Measurements from ENCODE around the gene DGLUCY. TPM values are rescaled to one million over a fixed set of nuclear protein-coding genes. Genes with fewer than 3 reads are reported as not detected.

DGLUCY gene
- total and polyA plus RNA-seq, 2 donors (not counting 1 experiment from before 2014, with no cell fraction given): 91.5 to 103 TPM

DNA sequence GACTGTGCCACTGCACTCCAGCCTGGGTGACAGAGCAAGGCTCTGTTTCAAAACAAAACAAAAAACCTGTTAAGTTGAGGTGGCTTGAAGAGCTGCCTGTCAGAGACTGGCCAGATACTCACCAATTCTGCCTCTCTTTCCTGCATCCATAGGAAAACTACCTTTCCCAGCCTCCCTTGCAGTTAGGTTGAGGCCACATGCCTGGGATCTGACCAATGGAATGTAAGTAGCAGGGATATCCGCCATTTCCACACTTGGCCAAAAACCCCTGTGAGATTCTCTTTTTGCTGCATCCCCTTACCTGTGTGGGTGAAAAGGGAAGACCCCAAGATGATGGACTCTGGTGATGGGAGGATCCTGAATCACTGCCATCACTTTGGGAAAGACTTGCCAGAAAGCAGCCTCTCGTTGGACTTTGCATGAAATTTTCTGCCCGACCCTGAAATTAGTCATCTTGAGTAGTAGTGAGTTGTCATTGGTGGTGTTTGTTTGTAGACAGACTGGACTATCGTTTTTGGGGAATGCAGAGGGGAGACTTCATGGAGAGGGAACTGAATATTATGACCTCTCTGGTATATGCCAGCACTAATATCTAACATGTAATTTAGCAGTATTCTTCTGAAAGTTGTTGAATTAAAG is 116.6 kb downstream of the DGLUCY start:
- POLR2A ChIA-PET: interaction anchor here (1.9 to 2.1 kb wide), 2 partner anchors 13 to 19 kb away, joined by 8 to 9 read pairs; no protein-coding TSS in a partner anchor
- Mint-ChIP-seq H3K27me3 (no peaks in the 10 kb centered on the region), H3K4me1 (peaks cover 68% of the 10 kb centered on the region), H3K9me3 (ENCODE audit: insufficient read depth) (no peaks in the 10 kb centered on the region), H3K4me3 (no peak overlapping the region), H3K27ac (peak overlapping the region; percentile 18)
- intact Hi-C loops (cut with micrococcal nuclease): no loop called here
- WGBS (ENCODE audit: insufficient coverage): 69% methylated on average over 2 of the region's 4 CpGs
- peak overlapping the region; percentile 50 for H3K4me2 ChIP-seq (replicated peaks; ENCODE audit: low read depth, low read length, poor library complexity, severe bottlenecking)
- H4K20me1 ChIP-seq (ENCODE audit: control insufficient read depth, insufficient read depth, low read length, poor library complexity, severe bottlenecking): no peaks in the 10 kb centered on the region
- DNase-seq (no peak), ATAC-seq (ENCODE audit: low read depth) (no peak)
- CTCF ChIA-PET: interaction anchor here (0.8 to 2.2 kb wide), 2 partner anchors 13 to 54 kb away, joined by 3 to 11 read pairs; partner anchors contain the start of gene GPR68
- H3K4me3 ChIP-seq (ENCODE audit: control extremely low read depth in 1 of 5, extremely low read depth in 1 of 5, insufficient read depth in 1 of 5, low read depth in 2 of 5, low read length in 4 of 5): no peak overlapping the region
- TF ChIP-seq CTCF (IDR thresholded peaks at IDR 0.05) (no peak), EZH2 (IDR thresholded peaks at IDR 0.05; ENCODE audit: borderline replicate concordance, insufficient read depth, low read depth, low read length, poor library complexity, severe bottlenecking) (no peak)
- H2AFZ ChIP-seq (ENCODE audit: insufficient read depth, low read depth, low read length, poor library complexity, severe bottlenecking): no peak overlapping the region
- H3K27ac ChIP-seq (ENCODE audit: low read length in 2 of 2): peak overlapping the region; percentile 5 to 25
- peaks cover 70 to 73% of the 10 kb centered on the region in 2 donors for H3K4me1 ChIP-seq (ENCODE audit: control insufficient read depth in 2 of 2, insufficient read depth in 2 of 2, low read length in 2 of 2)
- H3K27me3 ChIP-seq (replicated peaks in 1 of 4; ENCODE audit: control extremely low read depth in 1 of 4, control insufficient read depth in 3 of 4, insufficient read depth in 4 of 4, low read length in 3 of 4): no peaks in the 10 kb centered on the region
- peaks cover 0 to 2% of the 10 kb centered on the region in 2 experiments for H3K36me3 ChIP-seq (replicated peaks in 1 of 2; ENCODE audit: control extremely low read depth in 1 of 2, control insufficient read depth in 1 of 2, extremely low read depth in 1 of 2, insufficient read depth in 2 of 2, low read length in 1 of 2)
- no peak overlapping the region for H3K9ac ChIP-seq (ENCODE audit: low read length)
- peaks cover 0 to 6% (median 4%) of the 10 kb centered on the region in 3 donors for H3K9me3 ChIP-seq (ENCODE audit: control extremely low read depth in 1 of 3, control insufficient read depth in 2 of 3, insufficient read depth in 1 of 3, low read length in 2 of 3)
- peaks cover 5% of the 10 kb centered on the region for H3K79me2 ChIP-seq (ENCODE audit: control insufficient read depth, insufficient read depth, low read length)

GRCh38 chr14:91231446-91231845 is 117.6 kb downstream of the DGLUCY start:
- no CpG with 5 or more reads among the region's 3 CpGs for WGBS (ENCODE audit: insufficient coverage)
- H3K27ac ChIP-seq (ENCODE audit: low read length in 2 of 2): no peak overlapping the region
- intact Hi-C loops (cut with micrococcal nuclease): no loop called here
- no peak for DNase-seq
- POLR2A ChIA-PET: no interaction called here
- CTCF ChIA-PET: no interaction called here
- H3K79me2 ChIP-seq (ENCODE audit: control insufficient read depth, insufficient read depth, low read length): peaks cover 5% of the 10 kb centered on the region
- no peak overlapping the region for H2AFZ ChIP-seq (ENCODE audit: insufficient read depth, low read depth, low read length, poor library complexity, severe bottlenecking)
- Mint-ChIP-seq H3K27me3 (no peaks in the 10 kb centered on the region), H3K9me3 (ENCODE audit: insufficient read depth) (no peaks in the 10 kb centered on the region), H3K27ac (no peak overlapping the region), H3K4me3 (no peak overlapping the region), H3K4me1 (peaks cover 62% of the 10 kb centered on the region)
- H3K4me2 ChIP-seq (replicated peaks; ENCODE audit: low read depth, low read length, poor library complexity, severe bottlenecking): no peak overlapping the region
- no peaks in the 10 kb centered on the region for H3K27me3 ChIP-seq (replicated peaks in 1 of 4; ENCODE audit: control extremely low read depth in 1 of 4, control insufficient read depth in 3 of 4, insufficient read depth in 4 of 4, low read length in 3 of 4)
- peaks cover 0 to 6% (median 4%) of the 10 kb centered on the region in 3 donors for H3K9me3 ChIP-seq (ENCODE audit: control extremely low read depth in 1 of 3, control insufficient read depth in 2 of 3, insufficient read depth in 1 of 3, low read length in 2 of 3)
- no peak for TF ChIP-seq CTCF (IDR thresholded peaks at IDR 0.05)
- peaks cover 0 to 2% of the 10 kb centered on the region in 2 experiments for H3K36me3 ChIP-seq (replicated peaks in 1 of 2; ENCODE audit: control extremely low read depth in 1 of 2, control insufficient read depth in 1 of 2, extremely low read depth in 1 of 2, insufficient read depth in 2 of 2, low read length in 1 of 2)
- H4K20me1 ChIP-seq (ENCODE audit: control insufficient read depth, insufficient read depth, low read length, poor library complexity, severe bottlenecking): no peaks in the 10 kb centered on the region
- no peak for ATAC-seq (ENCODE audit: low read depth)
- no peak overlapping the region for H3K9ac ChIP-seq (ENCODE audit: low read length)
- H3K4me3 ChIP-seq (ENCODE audit: control extremely low read depth in 1 of 5, extremely low read depth in 1 of 5, insufficient read depth in 1 of 5, low read depth in 2 of 5, low read length in 4 of 5): no peak overlapping the region
- H3K4me1 ChIP-seq (ENCODE audit: control insufficient read depth in 2 of 2, insufficient read depth in 2 of 2, low read length in 2 of 2): peaks cover 65 to 68% of the 10 kb centered on the region in 2 donors
